Activated CD8-positive, alpha-beta memory T cell treated with anti-CD3 and anti-CD28 coated beads for 4 hours (primary cell): ENCODE data around the gene ATP6V1F.
A peak's percentile ranks its signal among the peaks of the same experiment; 100 is the strongest.

ENCODE experiments used
- DNase-seq, 2 donors: peaks; one replicate each; pipeline ENCODE4 v3.0.0-alpha.2; 2020; ENCODE audit warnings: low read depth in 2 of 2

Gene ATP6V1F

GRCh38 chr7:128835790-128836641 lies 26.6 kb upstream of the ATP6V1F start:
- DNase-seq: no peak

GRCh38 chr7:128836729-128837348 lies 25.8 kb upstream of the ATP6V1F start:
- DNase-seq: no peak

DNA sequence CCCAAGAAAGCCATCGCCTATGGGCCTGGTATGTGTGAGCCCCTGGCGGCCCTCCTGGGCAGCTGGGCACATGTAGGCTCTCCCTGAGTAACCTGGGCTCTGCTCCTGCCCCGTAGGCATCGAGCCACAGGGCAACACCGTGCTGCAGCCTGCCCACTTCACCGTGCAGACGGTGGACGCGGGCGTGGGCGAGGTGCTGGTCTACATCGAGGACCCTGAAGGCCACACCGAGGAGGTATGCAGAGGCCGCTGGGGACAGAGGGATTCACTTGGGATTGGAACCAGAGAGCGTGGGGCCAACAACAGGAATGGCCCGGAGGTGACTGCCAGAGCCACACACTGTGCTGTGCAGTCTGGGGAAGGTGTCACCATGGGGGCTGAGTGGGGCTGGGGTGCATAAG lies 25.1 kb upstream of the ATP6V1F start:
- no peak for DNase-seq

DNA sequence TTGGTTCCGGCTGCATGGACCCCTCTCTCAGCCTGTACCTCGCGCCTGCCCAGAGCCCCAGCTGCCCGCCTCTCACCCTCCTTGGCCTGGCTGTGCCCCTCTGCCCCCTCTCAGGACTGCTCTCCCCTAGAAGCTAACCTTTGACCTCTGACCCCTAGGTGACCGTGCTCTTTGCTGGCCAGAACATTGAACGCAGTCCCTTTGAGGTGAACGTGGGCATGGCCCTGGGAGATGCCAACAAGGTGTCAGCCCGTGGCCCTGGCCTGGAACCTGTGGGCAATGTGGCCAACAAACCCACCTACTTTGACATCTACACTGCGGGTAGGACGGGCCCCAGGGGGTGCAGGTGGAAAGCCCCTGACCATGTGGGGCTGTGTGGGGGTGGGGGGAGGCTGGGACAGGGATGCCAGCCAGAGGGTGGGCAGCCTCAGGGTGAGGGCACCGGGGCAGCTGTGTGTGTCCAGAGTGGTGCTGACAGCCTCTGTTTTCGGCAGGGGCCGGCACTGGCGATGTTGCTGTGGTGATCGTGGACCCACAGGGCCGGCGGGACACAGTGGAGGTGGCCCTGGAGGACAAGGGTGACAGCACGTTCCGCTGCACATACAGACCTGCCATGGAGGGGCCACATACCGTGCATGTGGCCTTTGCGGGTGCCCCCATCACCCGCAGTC lies 24.4 kb upstream of the ATP6V1F start:
- no peak for DNase-seq

GRCh38 chr7:128838981-128839731 lies 23.5 kb upstream of the ATP6V1F start:
- DNase-seq: no peak

DNA sequence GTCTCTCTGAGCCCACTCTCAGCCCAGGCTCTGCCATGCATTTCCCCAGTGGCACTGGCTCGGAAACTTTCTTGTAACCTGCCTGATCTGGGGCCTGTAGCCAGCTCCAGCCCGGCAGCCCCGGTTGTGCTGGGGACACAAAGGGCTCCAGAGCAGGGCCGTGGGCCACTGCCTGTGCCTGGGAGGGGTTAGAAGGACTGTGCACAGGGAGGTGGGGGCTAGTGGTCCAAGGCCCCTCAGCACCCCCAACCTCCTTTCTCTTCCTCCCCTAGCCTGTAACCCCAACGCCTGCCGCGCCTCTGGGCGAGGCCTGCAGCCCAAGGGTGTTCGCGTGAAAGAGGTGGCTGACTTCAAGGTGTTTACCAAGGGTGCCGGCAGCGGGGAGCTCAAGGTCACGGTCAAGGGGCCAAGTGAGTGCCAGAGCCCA lies 22.9 kb upstream of the ATP6V1F start:
- DNase-seq: no peak

- no peak for DNase-seq
Observed at GRCh38 chr7:128840326-128841170, 22.1 kb upstream of the ATP6V1F start.

DNA sequence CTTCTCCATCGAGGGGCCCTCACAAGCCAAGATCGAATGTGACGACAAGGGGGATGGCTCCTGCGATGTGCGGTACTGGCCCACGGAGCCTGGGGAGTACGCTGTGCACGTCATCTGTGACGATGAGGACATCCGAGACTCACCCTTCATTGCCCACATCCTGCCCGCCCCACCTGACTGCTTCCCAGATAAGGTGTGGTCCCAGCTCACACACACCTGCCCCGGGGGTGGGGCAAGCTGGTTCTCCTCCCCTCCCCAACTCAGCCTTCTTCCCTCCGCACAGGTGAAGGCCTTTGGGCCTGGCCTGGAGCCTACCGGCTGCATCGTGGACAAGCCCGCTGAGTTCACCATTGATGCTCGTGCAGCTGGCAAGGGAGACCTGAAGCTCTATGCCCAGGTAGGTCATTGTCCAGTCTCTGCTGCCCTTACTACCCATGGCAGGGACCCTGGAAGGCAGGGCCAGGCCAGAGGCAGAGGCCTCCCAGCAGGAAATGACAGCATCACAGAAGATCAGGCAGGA lies 21.4 kb upstream of the ATP6V1F start:
- DNase-seq: no peak

GRCh38 chr7:128841921-128842673 lies 20.6 kb upstream of the ATP6V1F start:
- peak in 1 of 2 donors; percentile 14 for DNase-seq

GRCh38 chr7:128842674-128843641 lies 19.7 kb upstream of the ATP6V1F start:
- no peak for DNase-seq

DNA sequence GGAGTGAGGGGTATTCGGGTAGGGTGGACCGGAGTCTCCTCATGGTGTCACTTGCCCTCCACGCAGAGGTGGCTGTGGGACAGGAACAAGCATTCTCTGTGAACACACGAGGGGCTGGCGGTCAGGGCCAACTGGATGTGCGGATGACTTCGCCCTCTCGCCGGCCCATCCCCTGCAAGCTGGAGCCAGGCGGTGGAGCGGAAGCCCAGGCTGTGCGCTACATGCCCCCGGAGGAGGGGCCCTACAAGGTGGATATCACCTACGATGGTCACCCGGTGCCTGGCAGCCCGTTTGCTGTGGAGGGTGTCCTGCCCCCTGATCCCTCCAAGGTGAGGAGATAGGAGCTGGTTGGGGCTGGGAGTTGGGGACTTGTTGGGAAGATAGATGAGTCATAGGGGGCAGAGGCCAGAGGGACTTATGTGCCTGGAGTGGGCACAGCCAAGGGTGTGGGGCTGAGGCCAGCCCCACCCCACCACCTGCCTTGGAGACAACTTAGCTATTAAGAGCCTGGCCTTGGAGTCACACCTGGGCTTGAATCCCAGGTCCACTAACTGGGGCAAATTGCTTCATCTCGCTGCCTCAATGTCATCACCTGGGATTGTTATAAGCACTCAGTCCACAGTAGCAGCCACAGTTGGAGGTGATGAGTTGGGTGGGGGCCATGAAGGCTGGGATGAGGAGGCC lies 18.6 kb upstream of the ATP6V1F start:
- DNase-seq: no peak

- DNase-seq: no peak
Observed at GRCh38 chr7:128844777-128845311, 17.8 kb upstream of the ATP6V1F start.

- no peak for DNase-seq
Observed at GRCh38 chr7:128845475-128845874, 17.2 kb upstream of the ATP6V1F start.

DNA sequence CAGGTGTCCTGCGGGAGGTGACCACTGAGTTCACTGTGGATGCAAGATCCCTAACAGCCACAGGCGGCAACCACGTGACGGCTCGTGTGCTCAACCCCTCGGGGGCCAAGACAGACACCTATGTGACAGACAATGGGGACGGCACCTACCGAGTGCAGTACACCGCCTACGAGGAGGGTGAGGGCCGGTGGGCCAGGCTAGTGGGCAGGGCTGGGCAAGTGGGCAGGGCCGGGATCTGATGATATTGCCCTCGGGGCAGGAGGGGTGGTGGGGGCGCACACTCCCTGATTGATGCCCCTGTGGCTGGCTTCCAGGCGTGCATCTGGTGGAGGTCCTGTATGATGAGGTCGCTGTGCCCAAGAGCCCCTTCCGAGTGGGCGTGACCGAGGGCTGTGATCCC lies 16.7 kb upstream of the ATP6V1F start:
- DNase-seq: no peak

DNA sequence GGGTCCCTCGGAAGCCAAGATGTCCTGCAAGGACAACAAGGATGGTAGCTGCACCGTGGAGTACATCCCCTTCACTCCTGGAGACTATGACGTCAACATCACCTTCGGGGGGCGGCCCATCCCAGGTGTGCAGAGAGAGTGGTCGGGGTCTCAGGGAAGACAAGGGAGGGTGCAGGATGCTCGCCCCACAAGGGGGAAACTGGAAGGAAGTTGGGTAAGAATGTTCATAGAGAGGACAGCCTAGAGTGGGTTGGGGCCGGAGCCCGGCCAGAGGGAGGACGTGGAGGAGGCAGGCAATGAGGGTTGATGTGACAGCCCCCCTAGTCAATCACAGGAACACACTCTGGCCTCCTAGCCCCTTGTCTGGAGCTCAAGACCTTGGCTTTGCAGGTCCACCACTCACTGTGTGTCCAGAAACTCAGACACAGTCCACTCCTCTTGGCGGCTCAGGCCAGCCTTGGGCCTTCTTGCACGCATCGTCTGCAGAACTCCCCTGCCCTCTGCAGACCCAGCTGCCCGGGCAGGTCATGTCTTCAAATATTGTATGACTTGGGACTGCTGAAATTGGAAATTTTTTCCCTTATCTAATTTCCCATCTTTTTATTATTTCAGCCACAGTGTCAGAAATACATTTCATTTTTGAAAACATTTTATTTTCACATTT lies 15.7 kb upstream of the ATP6V1F start:
- DNase-seq: no peak

GRCh38 chr7:128847721-128848211 lies 14.9 kb upstream of the ATP6V1F start:
- no peak for DNase-seq
